ENCODE results near the gene PDE11A.

PDE11A gene

GRCh38 chr2:177597759-177598158 is 474.8 kb downstream of the PDE11A start:
- no peak for DNase-seq

GRCh38 chr2:177596866-177597265 is 475.7 kb downstream of the PDE11A start:
- no peak for DNase-seq
- ATAC-seq, result no peak

More at GRCh38 chr2:177597759-177598158, 474.8 kb downstream of the PDE11A start:
- ATAC-seq, result no peak

DNA sequence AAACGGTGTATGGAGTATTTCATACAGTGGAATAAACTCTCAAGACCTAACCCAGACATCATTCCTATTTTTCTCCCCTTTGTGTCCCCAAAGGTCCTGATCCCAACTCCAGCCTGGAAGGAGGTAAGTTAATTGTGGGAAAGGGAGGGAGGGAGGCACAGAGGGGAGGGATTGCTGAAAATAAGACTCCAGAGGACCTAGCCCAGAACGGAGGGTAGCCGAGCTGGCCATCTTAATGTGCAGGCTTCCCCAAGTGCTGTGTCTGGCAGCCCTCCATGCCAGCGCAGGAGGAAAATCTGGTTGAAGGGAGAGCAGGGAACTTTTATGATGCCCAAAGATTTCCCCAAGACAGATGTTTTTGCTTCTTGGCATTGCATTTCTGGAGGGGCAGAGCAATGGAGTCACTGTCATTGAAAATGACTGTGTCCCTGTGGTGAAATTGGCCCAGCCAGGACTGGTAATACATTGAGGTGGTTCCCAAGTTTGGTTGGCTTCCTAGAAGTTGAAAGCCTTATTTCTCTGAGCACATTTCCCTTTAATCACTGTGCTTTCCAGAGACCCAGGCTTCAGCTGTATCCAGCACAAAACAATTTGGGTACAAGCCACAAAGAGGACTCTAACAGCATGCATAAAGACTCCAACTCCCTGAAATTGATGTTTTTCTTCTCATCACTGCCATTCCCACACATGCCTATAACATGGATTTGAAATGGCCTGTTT is 477.3 kb downstream of the PDE11A start:
- ATAC-seq, result no peak
- DNase-seq, result no peak

- ATAC-seq, result no peak
- DNase-seq, result no peak
Measured at GRCh38 chr2:177593402-177593801, 479.2 kb downstream of the PDE11A start.

GRCh38 chr2:177592945-177593344 is 479.6 kb downstream of the PDE11A start:
- DNase-seq (no peak), ATAC-seq (no peak)

DNA sequence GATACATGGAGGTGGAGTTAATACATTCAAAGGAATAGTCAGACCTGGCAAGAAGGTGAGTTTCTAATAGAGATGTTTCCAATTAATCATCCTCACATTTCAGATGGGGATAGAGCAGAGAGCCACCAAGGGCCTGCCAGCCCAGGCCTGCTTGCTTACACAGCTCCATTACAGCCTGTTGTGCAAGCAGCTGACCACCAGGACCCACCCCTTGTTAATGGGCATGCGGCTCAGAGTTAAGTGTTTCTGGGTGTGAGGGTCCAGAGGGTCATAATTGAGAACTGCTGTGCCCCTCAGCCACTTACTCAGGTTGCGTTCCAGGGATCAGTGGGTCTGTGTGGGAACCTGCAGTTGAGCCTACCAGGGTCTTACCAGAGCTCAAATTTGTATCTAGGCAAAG is 480.2 kb downstream of the PDE11A start:
- ATAC-seq (no peak), DNase-seq (no peak)

- DNase-seq (no peak), ATAC-seq (no peak)
Measured at GRCh38 chr2:177589186-177589585, 483.4 kb downstream of the PDE11A start.

GRCh38 chr2:177588671-177589070 is 483.9 kb downstream of the PDE11A start:
- no peak for ATAC-seq
- DNase-seq, result no peak

DNA sequence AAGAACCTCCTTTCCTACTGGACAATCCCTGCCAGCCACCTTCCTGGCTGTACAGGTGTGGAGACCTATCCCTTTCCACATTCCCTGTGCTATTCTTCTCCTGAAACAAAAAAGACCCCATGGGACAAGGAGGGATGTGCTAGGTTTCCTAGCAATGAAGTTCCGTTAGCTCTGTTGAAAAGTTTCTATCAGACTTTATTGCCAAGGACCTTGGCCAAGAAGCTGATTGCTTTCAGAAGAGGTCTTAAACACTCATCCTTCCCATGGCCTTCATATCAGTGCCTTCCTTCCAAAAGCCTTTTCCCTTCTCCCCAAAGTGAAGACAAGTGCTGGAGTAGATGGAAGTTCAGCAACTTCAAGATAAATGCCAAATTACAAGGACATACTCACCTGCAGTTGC is 485.2 kb downstream of the PDE11A start:
- ATAC-seq (no peak), DNase-seq (no peak)

DNA sequence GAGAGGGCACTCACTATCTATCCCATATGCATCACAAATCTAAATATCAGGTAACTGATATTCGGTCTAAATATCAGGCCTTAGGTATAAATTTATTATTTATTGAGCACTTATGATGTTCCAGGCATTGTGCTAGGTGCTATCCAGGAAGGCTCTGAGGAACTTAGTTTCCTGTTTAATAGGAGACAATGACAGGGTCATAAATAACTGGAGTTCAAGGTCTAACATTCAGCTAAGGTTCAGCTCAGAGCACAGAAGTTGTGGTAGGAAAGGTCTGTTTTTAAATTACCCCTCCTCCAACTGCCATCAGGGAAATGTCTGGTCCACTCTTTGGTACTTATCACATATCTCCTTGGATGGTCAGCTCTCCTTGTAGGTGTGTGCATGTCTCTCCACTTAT is 486.4 kb downstream of the PDE11A start:
- DNase-seq, result no peak
- no peak for ATAC-seq

DNA sequence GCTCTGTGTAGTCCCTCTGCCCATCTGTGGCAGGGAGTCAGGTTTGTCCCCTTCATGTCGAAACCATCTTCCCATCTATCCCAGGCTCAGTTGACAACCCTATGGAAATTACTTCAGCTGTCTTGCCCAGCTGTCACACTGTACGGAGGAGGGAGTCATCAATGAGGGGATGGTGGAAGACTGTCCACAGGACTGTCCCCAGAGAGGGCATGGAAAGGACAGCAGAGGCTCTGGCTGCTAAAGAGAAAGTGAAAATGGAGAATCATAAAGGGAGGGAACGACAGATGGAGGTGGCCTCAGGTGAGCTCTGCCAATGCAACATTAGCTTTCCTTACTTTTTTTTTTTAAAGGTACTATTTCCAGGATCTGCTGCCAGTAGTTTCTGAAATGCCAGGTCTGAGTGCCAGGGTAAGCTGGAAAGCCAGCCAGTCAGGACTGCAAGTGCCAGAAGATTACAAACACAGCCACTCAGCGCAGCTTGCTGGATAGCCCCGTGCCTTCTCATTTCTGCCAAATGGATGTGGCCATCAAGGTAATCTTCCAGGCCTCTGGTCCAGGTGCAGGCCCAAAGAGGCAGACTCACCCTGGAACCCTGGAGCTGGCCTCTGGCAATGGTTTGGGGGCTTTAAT is 487.2 kb downstream of the PDE11A start:
- DNase-seq (no peak), ATAC-seq (no peak)

GRCh38 chr2:177584030-177584692 is 488.4 kb downstream of the PDE11A start:
- DNase-seq (no peak), ATAC-seq (no peak)

- DNase-seq (no peak), ATAC-seq (no peak)
Measured at GRCh38 chr2:177582000-177582399, 490.6 kb downstream of the PDE11A start.

- no peak for ATAC-seq
- DNase-seq, result no peak
Measured at GRCh38 chr2:177579486-177580036, 493.0 kb downstream of the PDE11A start.

- ATAC-seq (no peak), DNase-seq (no peak)
Measured at GRCh38 chr2:177578454-177578853, 494.1 kb downstream of the PDE11A start.

GRCh38 chr2:177577075-177577474 is 495.5 kb downstream of the PDE11A start:
- DNase-seq (no peak), ATAC-seq (no peak)

DNA sequence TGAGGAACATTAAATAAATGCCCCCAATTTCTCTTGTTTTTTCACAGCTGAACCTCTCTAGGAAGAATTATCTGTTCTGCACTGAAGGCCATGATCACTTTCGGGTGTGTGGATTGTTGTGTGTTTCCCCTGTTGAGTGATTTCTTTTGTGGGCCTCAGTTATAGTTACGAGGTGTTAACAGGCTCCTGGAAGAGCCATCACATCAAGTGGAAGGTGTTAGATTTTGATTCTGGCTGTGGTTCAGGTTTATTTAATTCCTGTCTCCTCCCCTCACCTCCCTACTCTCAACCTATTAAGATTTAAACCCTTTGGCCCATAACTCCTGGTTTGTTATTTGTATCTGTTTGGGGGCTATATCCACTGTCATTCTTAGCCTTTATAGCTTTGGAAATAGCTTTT is 497.2 kb downstream of the PDE11A start:
- DNase-seq (no peak), ATAC-seq (no peak)

- no peak for DNase-seq
- no peak for ATAC-seq
Measured at GRCh38 chr2:177574356-177574755, 498.2 kb downstream of the PDE11A start.

All from stimulated activated naive CD8-positive, alpha-beta T cell treated with anti-CD3 and anti-CD28 coated beads, Interleukin-15, Interleukin-2, amounts not matched to agents 100 U/mL and 50 U/mL, for 24 hours (primary cell).